Measurements from ENCODE around the gene ZPBP2. TPM values are rescaled to one million over a fixed set of nuclear protein-coding genes. Genes with fewer than 3 reads are reported as not detected.

The ZPBP2 gene
- total and polyA plus RNA-seq, 2 donors (not counting 1 experiment from before 2014, with no cell fraction given) = not detected

- no peak for DNase-seq (ENCODE audit: low read depth in 2 of 2)
- Histone ChIP-seq H3K9ac (ENCODE audit: insufficient read depth, low read length) (no peak overlapping the region), H3K79me2 (ENCODE audit: control insufficient read depth, insufficient read depth, low read length) (no peaks in the 10 kb centered on the region), H3K27me3 (ENCODE audit: control insufficient read depth, insufficient read depth, low read length) (no peaks in the 10 kb centered on the region), H3K27ac (ENCODE audit: insufficient read depth, low read length) (no peak overlapping the region), H2AFZ (ENCODE audit: low read length) (no peak overlapping the region), H3K4me1 (ENCODE audit: control insufficient read depth, extremely low read depth, insufficient read depth, low read length) (no peaks in the 10 kb centered on the region), H3K36me3 (ENCODE audit: control insufficient read depth, insufficient read depth, low read length) (peaks cover under 1% of the 10 kb centered on the region), H3K4me2 (ENCODE audit: extremely low read depth, insufficient read depth, low read length) (no peak overlapping the region), H3K4me3 (replicated peaks in 1 of 4; ENCODE audit: control extremely low read depth in 1 of 4, insufficient read depth in 1 of 4, low read depth in 3 of 4, low read length in 4 of 4) (no peak overlapping the region), H3K9me3 (ENCODE audit: control insufficient read depth, insufficient read depth, low read depth, low read length) (no peaks in the 10 kb centered on the region), H4K20me1 (ENCODE audit: control insufficient read depth, extremely low read depth, insufficient read depth, low read length) (no peaks in the 10 kb centered on the region)
- TF ChIP-seq CTCF (conservative IDR thresholded peaks at IDR 0.05 in 1 of 2, IDR thresholded peaks at IDR 0.05 in 1 of 2; ENCODE audit: low read depth in 1 of 2, low read length in 2 of 2) (no peak), EZH2 (IDR thresholded peaks at IDR 0.05; ENCODE audit: low read length, missing control alignments) (no peak)
These were observed 46.0 kb downstream of the ZPBP2 start for GRCh38 chr17:39913989-39914388.

GRCh38 chr17:39915559-39915958, 47.6 kb downstream of the ZPBP2 start:
- no peak overlapping the region for H3K9ac ChIP-seq (ENCODE audit: insufficient read depth, low read length)
- peaks cover 6% of the 10 kb centered on the region for H3K36me3 ChIP-seq (ENCODE audit: control insufficient read depth, insufficient read depth, low read length)

GRCh38 chr17:39916918-39917317, 48.9 kb downstream of the ZPBP2 start:
- no peak for TF ChIP-seq CTCF (conservative IDR thresholded peaks at IDR 0.05 in 1 of 2, IDR thresholded peaks at IDR 0.05 in 1 of 2; ENCODE audit: low read depth in 1 of 2, low read length in 2 of 2)
- TF ChIP-seq EZH2 (IDR thresholded peaks at IDR 0.05; ENCODE audit: low read length, missing control alignments) = no peak
- no peak for DNase-seq (ENCODE audit: low read depth in 2 of 2)

More at GRCh38 chr17:39915559-39915958, 47.6 kb downstream of the ZPBP2 start:
- H4K20me1 ChIP-seq (ENCODE audit: control insufficient read depth, extremely low read depth, insufficient read depth, low read length) = no peaks in the 10 kb centered on the region
- no peak overlapping the region for H3K4me3 ChIP-seq (replicated peaks in 1 of 4; ENCODE audit: control extremely low read depth in 1 of 4, insufficient read depth in 1 of 4, low read depth in 3 of 4, low read length in 4 of 4)
- no peak overlapping the region for H3K4me2 ChIP-seq (ENCODE audit: extremely low read depth, insufficient read depth, low read length)
- H3K79me2 ChIP-seq (ENCODE audit: control insufficient read depth, insufficient read depth, low read length) = no peaks in the 10 kb centered on the region
- no peak overlapping the region for H3K27ac ChIP-seq (ENCODE audit: insufficient read depth, low read length)
- DNase-seq (ENCODE audit: low read depth in 2 of 2) = no peak
- no peaks in the 10 kb centered on the region for H3K27me3 ChIP-seq (ENCODE audit: control insufficient read depth, insufficient read depth, low read length)
- no peaks in the 10 kb centered on the region for H3K4me1 ChIP-seq (ENCODE audit: control insufficient read depth, extremely low read depth, insufficient read depth, low read length)
- TF ChIP-seq EZH2 (IDR thresholded peaks at IDR 0.05; ENCODE audit: low read length, missing control alignments) (no peak), CTCF (conservative IDR thresholded peaks at IDR 0.05 in 1 of 2, IDR thresholded peaks at IDR 0.05 in 1 of 2; ENCODE audit: low read depth in 1 of 2, low read length in 2 of 2) (no peak)
- H2AFZ ChIP-seq (ENCODE audit: low read length) = no peak overlapping the region
- H3K9me3 ChIP-seq (ENCODE audit: control insufficient read depth, insufficient read depth, low read depth, low read length) = no peaks in the 10 kb centered on the region

More at GRCh38 chr17:39916918-39917317, 48.9 kb downstream of the ZPBP2 start:
- no peaks in the 10 kb centered on the region for H4K20me1 ChIP-seq (ENCODE audit: control insufficient read depth, extremely low read depth, insufficient read depth, low read length)
- no peaks in the 10 kb centered on the region for H3K27me3 ChIP-seq (ENCODE audit: control insufficient read depth, insufficient read depth, low read length)
- no peak overlapping the region for H3K4me3 ChIP-seq (replicated peaks in 1 of 4; ENCODE audit: control extremely low read depth in 1 of 4, insufficient read depth in 1 of 4, low read depth in 3 of 4, low read length in 4 of 4)
- no peak overlapping the region for H2AFZ ChIP-seq (ENCODE audit: low read length)
- no peaks in the 10 kb centered on the region for H3K79me2 ChIP-seq (ENCODE audit: control insufficient read depth, insufficient read depth, low read length)
- no peak overlapping the region for H3K4me2 ChIP-seq (ENCODE audit: extremely low read depth, insufficient read depth, low read length)
- H3K27ac ChIP-seq (ENCODE audit: insufficient read depth, low read length) = no peak overlapping the region
- no peaks in the 10 kb centered on the region for H3K4me1 ChIP-seq (ENCODE audit: control insufficient read depth, extremely low read depth, insufficient read depth, low read length)
- H3K9ac ChIP-seq (ENCODE audit: insufficient read depth, low read length) = no peak overlapping the region
- peaks cover 12% of the 10 kb centered on the region for H3K36me3 ChIP-seq (ENCODE audit: control insufficient read depth, insufficient read depth, low read length)
- H3K9me3 ChIP-seq (ENCODE audit: control insufficient read depth, insufficient read depth, low read depth, low read length) = no peaks in the 10 kb centered on the region

All from fibroblast of lung (primary cell).